H54 (cell line): ENCODE data around the gene METTL3.

Experiments
- DNase-seq: peaks from one replicate; pipeline ENCODE4 v3.0.0; 2011; ENCODE audit warnings: low spot score, mixed read lengths; ENCODE audit not compliant: insufficient read length
- FAIRE-seq: peaks from 3 replicates; lab custom pipeline; 2011; peaks lifted over from hg19 to GRCh38; lab: Jason Lieb, UNC
- POLR2A ChIP-seq: IDR thresholded peaks from 2 replicates; pipeline ENCODE4 v1.6.1; 2011; ENCODE audit warnings: low read depth, mild to moderate bottlenecking, low read length

Gene METTL3

DNA sequence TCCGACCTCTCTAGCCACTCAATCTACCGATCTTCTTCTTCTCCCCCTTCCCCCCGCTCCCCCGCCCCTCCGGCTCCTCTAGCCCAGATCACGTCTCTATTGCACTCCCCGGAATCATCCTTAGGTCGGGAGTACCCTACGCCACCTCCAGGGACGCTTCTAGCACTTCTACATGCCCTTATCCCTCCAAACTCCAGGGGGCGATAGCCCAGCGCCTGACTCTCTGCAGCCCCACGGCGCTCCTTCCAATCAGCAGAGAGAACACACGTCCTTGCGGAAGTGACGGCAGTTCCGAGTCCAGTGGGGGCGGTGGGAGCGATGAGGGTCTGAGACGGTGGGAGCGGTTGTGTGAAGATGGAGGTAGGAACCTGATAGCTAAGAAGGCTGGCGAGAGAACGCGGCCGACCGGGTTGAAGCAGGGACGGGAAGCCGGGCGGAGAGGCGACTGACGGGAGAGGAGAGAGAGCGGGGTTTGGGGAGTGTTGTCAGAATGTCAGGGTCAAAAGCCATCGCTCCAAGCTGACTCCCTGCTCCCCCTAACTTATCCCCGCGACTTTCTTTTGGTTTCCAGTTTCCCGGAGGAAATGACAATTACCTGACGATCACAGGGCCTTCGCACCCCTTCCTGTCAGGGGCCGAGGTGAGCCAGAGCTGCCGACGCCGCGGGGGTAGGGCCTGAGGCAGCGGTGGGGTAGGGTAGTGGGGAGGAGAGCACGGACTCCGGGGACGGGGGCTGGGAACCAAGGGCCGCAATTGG, 34.0 kb downstream of the METTL3 start, which contains the start of the genes RAB2B and TOX4:
RAB2B (minus strand) TSS at position 35 of the 757 bp plus-strand sequence. CDS start 87 bp downstream, outside the sequence.
TOX4 (plus strand) TSS at position 271 of the 757 bp plus-strand sequence; CDS start at position 355, 84 bp downstream.
- DNase-seq (peak; percentile 63), FAIRE-seq (peak; percentile 84)
- peak; percentile 67 for TF ChIP-seq POLR2A

- no peak; the same call in 1 of the 2 replicates for TF ChIP-seq POLR2A
- FAIRE-seq (no peak), DNase-seq (peak; percentile 42)
Measured at GRCh38 chr14:21476523-21476924, 34.6 kb downstream of the METTL3 start.

DNA sequence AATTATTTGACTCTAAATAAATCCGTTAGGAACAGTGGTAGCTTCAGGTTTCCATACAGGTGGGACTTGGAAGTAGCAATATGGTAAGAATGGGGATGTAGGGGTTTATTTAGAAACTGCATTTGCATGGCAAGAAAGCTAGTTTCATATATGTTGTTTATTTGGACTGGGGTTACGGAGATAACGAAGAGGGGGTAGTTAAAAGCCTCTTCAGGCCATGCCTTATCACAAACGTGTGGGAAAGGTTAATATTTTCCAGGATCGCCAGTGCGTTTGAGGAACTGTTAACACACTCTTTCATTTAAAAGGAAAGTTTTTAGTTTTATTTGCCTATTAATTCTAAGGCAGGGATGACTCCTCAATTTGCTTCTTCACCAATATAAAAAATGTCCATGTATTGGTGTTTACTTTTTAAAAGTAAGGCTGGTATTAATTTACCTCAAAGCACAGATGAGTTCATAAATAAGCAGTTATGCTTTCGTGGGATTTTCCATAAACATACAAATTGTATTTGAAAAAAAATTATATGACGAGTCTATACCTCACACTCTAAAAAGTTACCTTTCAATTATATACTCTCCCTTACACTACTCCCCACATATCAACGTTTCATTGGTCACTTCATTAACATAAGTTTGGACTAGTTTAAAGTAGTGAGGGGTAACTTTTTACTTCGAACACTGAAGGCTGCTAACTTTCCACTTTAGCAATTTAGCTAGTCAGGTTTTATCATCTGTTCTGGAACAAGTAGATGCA, 35.2 kb downstream of the METTL3 start:
- FAIRE-seq (no peak), DNase-seq (no peak)
- no peak for TF ChIP-seq POLR2A

GRCh38 chr14:21467616-21468015, 43.5 kb downstream of the METTL3 start:
- no peak for DNase-seq
- TF ChIP-seq POLR2A, result no peak
- peak; percentile 65 for FAIRE-seq

DNA sequence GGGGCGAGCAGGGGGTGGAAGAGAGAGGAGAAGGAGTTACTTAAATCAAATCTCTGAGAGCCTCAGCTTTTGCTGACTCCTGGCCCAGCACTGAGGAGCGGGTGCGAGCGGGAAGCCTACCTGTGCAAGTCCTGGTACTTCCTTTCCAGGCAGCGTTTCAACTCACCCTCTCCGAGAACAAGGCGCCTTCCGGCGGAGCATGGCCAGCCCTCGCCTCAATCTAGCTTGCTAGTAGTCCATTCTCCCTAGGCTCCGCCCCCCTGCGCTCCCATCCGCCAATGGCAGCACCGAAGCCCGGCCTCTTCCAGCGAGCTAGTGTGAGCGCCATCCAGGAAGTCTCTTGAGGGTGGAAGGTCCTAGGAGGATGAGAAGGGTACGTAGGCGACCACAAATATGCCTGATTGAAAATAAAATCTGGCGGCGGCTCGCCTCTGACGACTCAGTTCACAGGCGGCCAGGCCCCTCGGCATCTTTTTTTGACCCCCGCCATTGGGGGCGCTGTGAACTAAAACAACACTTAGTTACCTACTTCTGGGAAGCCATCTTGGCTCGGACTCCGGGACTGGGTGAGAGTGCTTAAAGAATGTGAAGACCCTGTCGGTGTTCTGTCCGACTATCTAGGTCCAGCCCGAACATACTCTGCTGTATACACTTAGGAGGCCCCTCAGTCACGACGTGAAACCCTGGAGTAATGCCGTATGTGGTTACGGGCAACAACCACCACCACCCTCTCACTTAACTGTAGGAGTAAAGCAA, 55.0 kb downstream of the METTL3 start, which contains the start of gene CHD8:
CHD8 (minus strand) TSS at position 212 of the 756 bp plus-strand sequence. CDS start 24,480 bp downstream, outside the sequence.
- peak; percentile 56 for TF ChIP-seq POLR2A
- FAIRE-seq (peak; percentile 99), DNase-seq (peak; percentile 85)

- FAIRE-seq, result no peak
- no peak for DNase-seq
- TF ChIP-seq POLR2A, result no peak
Measured at GRCh38 chr14:21455592-21455911, 55.6 kb downstream of the METTL3 start.

DNA sequence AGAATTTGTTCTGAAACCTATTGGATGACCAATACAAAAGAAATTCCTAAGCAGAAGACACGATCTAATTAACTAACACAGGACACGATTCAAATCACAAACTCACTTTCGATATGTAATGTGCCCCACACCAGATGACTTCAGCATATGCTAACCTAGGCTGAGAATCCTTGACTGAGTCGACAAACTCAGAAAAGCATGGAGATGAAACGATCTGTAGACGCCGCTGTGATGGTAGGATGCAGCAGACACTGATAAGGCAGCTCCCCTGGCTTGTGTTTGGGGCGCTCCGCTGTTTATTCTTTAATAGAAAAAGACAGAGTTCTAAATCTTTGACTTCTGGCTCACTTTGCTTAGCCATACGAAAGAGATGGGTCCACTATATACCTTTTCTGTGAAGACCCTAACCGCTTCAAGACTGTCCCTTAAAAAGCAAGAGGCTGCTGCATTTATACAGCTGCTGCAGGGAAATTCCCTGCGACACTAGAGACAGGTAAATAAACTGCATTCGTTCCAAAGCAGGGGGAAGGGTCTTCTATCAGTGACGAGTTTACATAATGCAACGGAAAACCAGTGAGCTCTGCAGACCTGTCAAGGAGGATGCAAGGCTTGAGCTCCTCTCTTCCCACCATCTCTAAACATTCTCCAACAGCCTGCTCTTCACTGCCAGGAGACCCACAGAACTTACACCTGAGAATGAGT, 56.1 kb downstream of the METTL3 start:
- FAIRE-seq (no peak), DNase-seq (no peak)
- no peak for TF ChIP-seq POLR2A

DNA sequence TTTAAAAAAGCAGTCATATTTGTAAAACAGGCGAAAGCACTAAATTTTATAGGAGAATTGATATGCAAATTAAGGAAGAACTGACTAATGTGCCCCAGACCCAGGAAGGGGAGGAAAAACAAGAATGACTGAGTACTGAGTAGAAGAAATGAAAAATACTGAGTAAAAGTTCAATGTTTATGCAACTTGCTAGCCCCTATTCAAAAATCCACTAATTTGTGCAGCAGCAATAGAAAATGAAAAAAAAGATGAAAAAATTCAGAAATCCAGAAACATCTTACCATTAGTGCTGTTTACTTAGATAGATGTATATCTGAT, 61.3 kb downstream of the METTL3 start:
- FAIRE-seq (no peak), DNase-seq (no peak)
- no peak for TF ChIP-seq POLR2A
